Body of pancreas (tissue), 4 donors: Measurements from ENCODE around the gene SLMAP. TPM values are rescaled to one million over a fixed set of nuclear protein-coding genes. Genes with fewer than 3 reads are reported as not detected.

ENCODE experiments used
- ATAC-seq: fragments of 150-250 bp; one replicate; pipeline ENCODE4 v1.9.1; 2016
- DNase-seq, 4 donors: peaks; one replicate each; pipeline ENCODE4 v3.0.0-alpha.2; 2019
- H3K27ac ChIP-seq, 4 donors: fragments of 200-600 bp; sonication (generic); 1 replicate in 3 of 4; 2 replicates in 1 of 4; pipeline versions ENCODE4 v1.5.1 to v1.6.1; 2016 to 2019; ENCODE audit warnings: mild to moderate bottlenecking in 1 of 4, mixed read lengths in 1 of 4, moderate library complexity in 1 of 4
- H3K27me3 ChIP-seq, 2 donors: fragments of 200-600 bp; sonication (generic); one replicate each; pipeline ENCODE4 v1.6.0; 2016; ENCODE audit warnings: mild to moderate bottlenecking in 1 of 2
- H3K36me3 ChIP-seq, 2 donors: fragments of 200-600 bp; sonication (generic); replicated peaks in 1 of 2; 2 replicates each; pipeline ENCODE4 v1.5.1; 2016; ENCODE audit warnings: low read depth in 2 of 2; ENCODE audit not compliant: insufficient read depth in 1 of 2
- H3K4me1 ChIP-seq: fragments of 200-600 bp; sonication (generic); one replicate; pipeline ENCODE4 v1.6.0; 2016
- H3K4me3 ChIP-seq, 2 donors: fragments of 200-600 bp; sonication (generic); 1 replicate in 1 of 2; 2 replicates in 1 of 2; pipeline ENCODE4 v1.5.1; 2016 to 2019
- H3K9me3 ChIP-seq, 3 donors: fragments of 200-600 bp; sonication (generic); 1 replicate in 2 of 3; 2 replicates in 1 of 3; pipeline ENCODE4 v1.5.1; 2016
- POLR2A ChIP-seq, 3 donors: fragments of 450-650 bp; IDR thresholded peaks; one replicate each; pipeline ENCODE4 v1.6.1; 2016; ENCODE audit warnings: antibody characterized with exemption in 3 of 3, mild to moderate bottlenecking in 2 of 3
- WGBS, 2 donors: methylation state at CpG; one replicate each; pipeline ENCODE4 v1.1.5; 2017; 5-methylcytosine and 5-hydroxymethylcytosine counted together
- intact Hi-C: fragments of 100-400 bp; cut with DNase I; formaldehyde crosslinking; loops from one replicate; pipeline ENCODE4 v1.15.1; 2023
- total RNA-seq, 2 donors: library from RNA; depleted of rRNA; stranded (reverse); fragments of >200 nt; gene quantifications; one replicate each; pipeline ENCODE4 v1.1.0, GENCODE V29; 2016
- TF ChIP-seq, protein P1 (sequence below), 7 experiments: fragments of 450-650 bp in 4 of 7; fragments of 200-600 bp in 3 of 7; sonication (generic) in 3 of 7; IDR thresholded peaks; one replicate each; pipeline ENCODE4 v1.5.1; 2016 to 2019; ENCODE audit warnings: antibody characterized with exemption in 7 of 7

The SLMAP gene
- total RNA-seq, 2 donors from 2014 or later, result 36.6 TPM

DNA sequence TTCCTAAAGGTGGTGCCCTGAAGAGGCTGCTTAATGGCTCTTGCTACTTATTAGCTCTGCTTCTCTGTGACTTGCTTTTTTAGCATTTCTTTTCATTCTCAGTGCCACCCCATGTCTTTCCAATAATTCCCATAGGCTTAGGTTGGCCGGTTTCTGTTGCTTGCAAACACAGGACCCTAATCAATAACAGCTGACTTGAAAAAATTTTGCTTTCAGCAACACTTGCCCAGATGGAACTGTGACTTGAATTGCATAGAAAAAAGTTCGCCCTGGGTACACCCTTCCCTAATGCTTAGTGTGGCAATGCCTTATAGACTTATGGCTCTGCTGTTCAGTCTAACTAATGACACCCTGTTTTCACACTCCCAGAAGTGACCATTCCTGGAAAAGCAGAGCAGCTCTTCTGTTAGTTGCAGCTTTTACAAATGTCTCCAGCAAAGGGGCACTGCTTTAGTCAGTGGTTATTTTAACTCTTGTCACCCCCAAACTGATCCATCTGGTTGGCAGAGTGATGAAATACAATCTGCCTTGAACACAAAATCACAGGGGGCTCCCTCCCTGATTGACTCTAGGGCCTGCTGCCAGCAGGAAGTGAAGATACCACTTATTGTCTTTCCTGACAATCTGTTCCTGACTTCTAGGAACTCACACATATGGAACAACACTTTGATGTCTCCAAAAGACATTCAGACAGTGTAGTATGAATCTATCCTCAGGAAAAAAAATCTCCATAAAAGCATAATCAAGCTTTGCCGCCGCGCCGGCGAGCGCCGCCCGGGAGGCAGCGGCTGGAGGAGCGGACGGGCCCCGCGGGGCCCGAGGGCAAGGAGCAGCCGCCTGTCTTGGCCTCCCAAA lies 9.7 kb upstream of the SLMAP start:
- TF ChIP-seq, protein P1, sequence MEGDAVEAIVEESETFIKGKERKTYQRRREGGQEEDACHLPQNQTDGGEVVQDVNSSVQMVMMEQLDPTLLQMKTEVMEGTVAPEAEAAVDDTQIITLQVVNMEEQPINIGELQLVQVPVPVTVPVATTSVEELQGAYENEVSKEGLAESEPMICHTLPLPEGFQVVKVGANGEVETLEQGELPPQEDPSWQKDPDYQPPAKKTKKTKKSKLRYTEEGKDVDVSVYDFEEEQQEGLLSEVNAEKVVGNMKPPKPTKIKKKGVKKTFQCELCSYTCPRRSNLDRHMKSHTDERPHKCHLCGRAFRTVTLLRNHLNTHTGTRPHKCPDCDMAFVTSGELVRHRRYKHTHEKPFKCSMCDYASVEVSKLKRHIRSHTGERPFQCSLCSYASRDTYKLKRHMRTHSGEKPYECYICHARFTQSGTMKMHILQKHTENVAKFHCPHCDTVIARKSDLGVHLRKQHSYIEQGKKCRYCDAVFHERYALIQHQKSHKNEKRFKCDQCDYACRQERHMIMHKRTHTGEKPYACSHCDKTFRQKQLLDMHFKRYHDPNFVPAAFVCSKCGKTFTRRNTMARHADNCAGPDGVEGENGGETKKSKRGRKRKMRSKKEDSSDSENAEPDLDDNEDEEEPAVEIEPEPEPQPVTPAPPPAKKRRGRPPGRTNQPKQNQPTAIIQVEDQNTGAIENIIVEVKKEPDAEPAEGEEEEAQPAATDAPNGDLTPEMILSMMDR (IDR thresholded peaks at IDR 0.05), result no peak
- TF ChIP-seq POLR2A (IDR thresholded peaks at IDR 0.05), result no peak
- Histone ChIP-seq H3K4me3 (no peak overlapping the region), H3K27me3 (no peaks in the 10 kb centered on the region), H3K9me3 (no peaks in the 10 kb centered on the region), H3K4me1 (no peaks in the 10 kb centered on the region), H3K36me3 (no peaks in the 10 kb centered on the region), H3K27ac (no peak overlapping the region)
- DNase-seq (no peak), ATAC-seq (no peak)
- 92 to 95% methylated on average over 13 to 17 of the region's 17 CpGs for WGBS, 2 donors
- intact Hi-C loops, result no loop called here

DNA sequence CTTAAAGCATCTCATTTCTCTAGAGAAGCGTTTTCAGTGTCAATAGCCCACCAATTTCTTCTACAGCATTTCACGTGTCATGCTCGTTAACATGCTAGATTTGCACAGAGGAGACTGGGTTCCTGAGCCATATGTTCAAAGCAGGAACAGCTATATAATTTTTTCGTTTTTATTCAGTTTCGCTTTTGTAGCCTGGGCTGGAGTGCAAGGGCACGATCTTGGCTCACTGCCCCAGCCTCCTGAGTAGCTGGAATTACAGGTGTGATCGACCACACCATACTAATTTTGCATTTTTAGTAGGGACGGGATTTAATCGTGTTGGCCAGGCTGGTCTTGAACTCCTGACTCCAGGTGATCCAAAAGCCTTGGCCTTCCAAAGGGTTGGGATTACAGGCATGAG lies 6.6 kb upstream of the SLMAP start:
- H3K4me1 ChIP-seq, result no peaks in the 10 kb centered on the region
- intact Hi-C loops, result no loop called here

DNA sequence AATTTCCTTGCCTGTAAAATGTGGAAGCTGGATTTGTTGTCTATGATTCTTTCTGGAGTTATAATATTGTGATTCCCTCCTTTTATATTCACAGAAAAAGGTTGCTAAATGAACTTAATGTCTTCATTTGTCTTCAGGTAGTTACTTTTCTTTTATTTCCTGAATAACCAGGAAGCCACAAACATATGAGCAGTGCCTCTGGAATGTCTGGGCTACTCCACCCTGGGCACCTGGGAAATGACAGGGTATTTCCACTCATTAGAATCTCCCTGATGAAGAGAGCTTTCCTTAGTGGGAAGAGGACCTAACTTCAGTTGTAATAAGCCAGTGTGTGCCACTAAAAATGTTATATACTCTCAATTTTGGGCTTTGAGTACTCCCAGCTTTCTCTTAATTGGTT lies 3.8 kb upstream of the SLMAP start:
- TF ChIP-seq, protein P1 (IDR thresholded peaks at IDR 0.05), result no peak
- TF ChIP-seq POLR2A (IDR thresholded peaks at IDR 0.05), result no peak
- peak in 3 of 4 donors; percentile 18 to 43 (median 29) for DNase-seq
- Histone ChIP-seq H3K27me3 (no peaks in the 10 kb centered on the region), H3K9me3 (no peaks in the 10 kb centered on the region), H3K36me3 (no peaks in the 10 kb centered on the region), H3K27ac (peak overlapping the region in 3 of 4 donors; percentile 23 to 64 (median 44)), H3K4me3 (no peak overlapping the region), H3K4me1 (no peaks in the 10 kb centered on the region)
- intact Hi-C loops, result no loop called here
- no peak for ATAC-seq

More for the DNA sequence above, 6.6 kb upstream of the SLMAP start:
- H3K27me3 ChIP-seq, result no peaks in the 10 kb centered on the region
- no peak overlapping the region for H3K27ac ChIP-seq
- TF ChIP-seq POLR2A (IDR thresholded peaks at IDR 0.05), result no peak
- TF ChIP-seq, protein P1 (IDR thresholded peaks at IDR 0.05), result no peak
- no peak for DNase-seq
- 80% methylated on average over 9 of the region's 9 CpGs for WGBS, 2 donors
- H3K36me3 ChIP-seq, result no peaks in the 10 kb centered on the region
- no peaks in the 10 kb centered on the region for H3K9me3 ChIP-seq
- no peak overlapping the region for H3K4me3 ChIP-seq
- no peak for ATAC-seq

DNA sequence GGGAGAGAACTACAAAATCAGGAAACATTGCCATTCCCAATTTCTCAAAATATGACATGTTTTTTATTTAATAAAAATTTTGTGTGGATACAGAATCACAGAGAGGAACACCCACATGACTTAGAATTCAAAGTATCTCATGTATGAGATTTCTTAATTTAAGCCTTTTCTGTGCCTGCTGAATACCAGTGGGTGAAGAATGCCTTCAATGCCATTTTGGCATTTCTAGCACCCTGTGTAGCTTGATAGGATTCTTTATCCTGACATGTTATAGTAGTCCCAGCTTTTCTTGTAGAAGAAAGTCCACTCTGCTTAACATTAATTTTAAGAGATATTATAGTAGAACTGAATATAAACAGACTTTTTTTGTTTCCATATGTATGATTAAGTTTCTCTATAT lies 3.1 kb upstream of the SLMAP start:
- Histone ChIP-seq H3K27me3 (no peaks in the 10 kb centered on the region), H3K4me1 (peaks cover 7% of the 10 kb centered on the region), H3K27ac (no peak overlapping the region), H3K4me3 (no peak overlapping the region), H3K36me3 (no peaks in the 10 kb centered on the region), H3K9me3 (no peaks in the 10 kb centered on the region)
- no peak for TF ChIP-seq POLR2A (IDR thresholded peaks at IDR 0.05)
- TF ChIP-seq, protein P1 (IDR thresholded peaks at IDR 0.05), result no peak
- intact Hi-C loops, result no loop called here
- no peak for ATAC-seq
- DNase-seq, result no peak

DNA sequence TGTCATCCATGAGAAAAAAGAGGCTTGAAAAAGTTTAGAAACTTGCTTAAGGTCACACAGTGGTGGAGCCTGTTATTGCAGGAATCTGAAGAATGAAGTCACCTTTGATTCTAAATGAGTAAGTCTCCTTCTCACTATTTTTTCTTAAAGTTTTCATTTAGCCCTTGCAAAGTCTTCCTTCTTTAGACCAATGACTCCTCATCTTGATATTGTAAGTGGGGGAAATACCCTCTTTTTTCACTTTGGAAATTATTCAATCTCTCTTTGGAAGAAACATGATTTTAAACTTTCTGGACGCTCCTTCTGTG lies 787 bp upstream of the SLMAP start:
- peak; percentile 33 for ATAC-seq
- 0 to 2% methylated on average over 1 of the region's 1 CpG for WGBS, 2 donors
- TF ChIP-seq, protein P1 (IDR thresholded peaks at IDR 0.05), result peak in 5 of 7 experiments; percentile 23 to 53 (median 45)
- no peak for TF ChIP-seq POLR2A (IDR thresholded peaks at IDR 0.05)
- Histone ChIP-seq H3K36me3 (no peaks in the 10 kb centered on the region), H3K4me3 (peak overlapping the region in 1 of 2 donors; percentile 97), H3K27me3 (no peaks in the 10 kb centered on the region), H3K27ac (peak overlapping the region; percentile 50 to 89 (median 85)), H3K4me1 (peaks cover 29% of the 10 kb centered on the region), H3K9me3 (no peaks in the 10 kb centered on the region)
- intact Hi-C loops, result no loop called here
- DNase-seq, result peak in 1 of 4 donors; percentile 30
